SK-N-SH treated with all-trans-retinoic acid at 6 μM for 48 hours (cell line): Measurements from ENCODE around the gene FRAT2.

Source experiments
- ZNF565 ChIP-seq: fragments of 450-650 bp; formaldehyde crosslinking; conservative IDR thresholded peaks from 2 replicates; pipeline ENCODE4 v1.5.0; 2020; ENCODE audit warnings: low read depth, mild to moderate bottlenecking, moderate library complexity
- ZNF8 ChIP-seq: fragments of 450-650 bp; formaldehyde crosslinking; IDR thresholded peaks from 2 replicates; pipeline ENCODE4 v1.5.0; 2020; ENCODE audit warnings: mild to moderate bottlenecking, moderate library complexity

- no peak for TF ChIP-seq ZNF565
- no peak for TF ChIP-seq ZNF8 (CRISPR knock-in tag)
Observed at GRCh38 chr10:97371696-97372095, 37.2 kb upstream of the FRAT2 start.
